ENCODE results near the gene MASP1.

GRCh38 chr3:187210091-187210490 is 81.4 kb downstream of the MASP1 start:
- no peak for TF ChIP-seq CTCF (IDR thresholded peaks at IDR 0.05)
- TF ChIP-seq EP300 (IDR thresholded peaks at IDR 0.05) = no peak

Data from suprapubic skin (tissue), 3 donors.